ENCODE measurements around the gene GRIK2. TPM values are rescaled to one million over a fixed set of nuclear protein-coding genes. Genes with fewer than 3 reads are reported as not detected.

Gene GRIK2
- total RNA-seq, 4 donors from 2014 or later, result 4.7 to 16.2 (median 7.5) TPM

- Histone ChIP-seq H3K4me1 (no peaks in the 10 kb centered on the region), H3K36me3 (no peaks in the 10 kb centered on the region), H3K4me3 (no peak overlapping the region), H3K27ac (no peak overlapping the region), H3K9me3 (peaks cover 0 to 13% (median 0%) of the 10 kb centered on the region in 4 donors), H3K27me3 (no peaks in the 10 kb centered on the region)
- DNase-seq (ENCODE audit: low spot score in 2 of 2), result no peak
- no peak for TF ChIP-seq POLR2A (IDR thresholded peaks at IDR 0.05)
These were observed 437.1 kb downstream of the GRIK2 start for GRCh38 chr6:101830501-101831031.

- H3K36me3 ChIP-seq, result no peaks in the 10 kb centered on the region
- no peak overlapping the region for H3K4me3 ChIP-seq
- H3K27ac ChIP-seq, result no peak overlapping the region
- H3K4me1 ChIP-seq, result no peaks in the 10 kb centered on the region
- H3K9me3 ChIP-seq, result peaks cover 0 to 13% (median 0%) of the 10 kb centered on the region in 4 donors
- TF ChIP-seq CTCF (IDR thresholded peaks at IDR 0.05) (no peak), EP300 (IDR thresholded peaks at IDR 0.05) (no peak), POLR2A (IDR thresholded peaks at IDR 0.05) (no peak)
- DNase-seq (ENCODE audit: low spot score in 2 of 2), result no peak
- no peaks in the 10 kb centered on the region for H3K27me3 ChIP-seq
- WGBS, 2 donors, result 80 to 83% methylated on average over 2 of the region's 2 CpGs
These were observed 438.9 kb downstream of the GRIK2 start for GRCh38 chr6:101832371-101832770.

GRCh38 chr6:101840100-101840499, 446.6 kb downstream of the GRIK2 start:
- DNase-seq (ENCODE audit: low spot score in 2 of 2), result no peak
- Histone ChIP-seq H3K36me3 (no peaks in the 10 kb centered on the region), H3K9me3 (no peaks in the 10 kb centered on the region), H3K4me3 (no peak overlapping the region), H3K27ac (no peak overlapping the region), H3K27me3 (no peaks in the 10 kb centered on the region), H3K4me1 (no peaks in the 10 kb centered on the region)
- 63 to 84% methylated on average over 1 of the region's 1 CpG for WGBS, 2 donors
- no peak for TF ChIP-seq CTCF (IDR thresholded peaks at IDR 0.05)
- no peak for TF ChIP-seq EP300 (IDR thresholded peaks at IDR 0.05)
- TF ChIP-seq POLR2A (IDR thresholded peaks at IDR 0.05), result no peak

GRCh38 chr6:101845172-101845571, 451.7 kb downstream of the GRIK2 start:
- Histone ChIP-seq H3K4me1 (no peaks in the 10 kb centered on the region), H3K9me3 (no peaks in the 10 kb centered on the region), H3K4me3 (no peak overlapping the region), H3K27ac (no peak overlapping the region), H3K36me3 (no peaks in the 10 kb centered on the region), H3K27me3 (no peaks in the 10 kb centered on the region)
- WGBS, 2 donors, result 46 to 50% methylated on average over 2 of the region's 2 CpGs
- no peak for DNase-seq (ENCODE audit: low spot score in 2 of 2)
- no peak for TF ChIP-seq POLR2A (IDR thresholded peaks at IDR 0.05)
- TF ChIP-seq CTCF (IDR thresholded peaks at IDR 0.05), result no peak
- TF ChIP-seq EP300 (IDR thresholded peaks at IDR 0.05), result no peak

- DNase-seq (ENCODE audit: low spot score in 2 of 2), result no peak
- no peaks in the 10 kb centered on the region for H3K36me3 ChIP-seq
- no peaks in the 10 kb centered on the region for H3K4me1 ChIP-seq
- H3K27me3 ChIP-seq, result no peaks in the 10 kb centered on the region
- H3K9me3 ChIP-seq, result no peaks in the 10 kb centered on the region
- TF ChIP-seq CTCF (IDR thresholded peaks at IDR 0.05) (no peak), EP300 (IDR thresholded peaks at IDR 0.05) (no peak), POLR2A (IDR thresholded peaks at IDR 0.05) (no peak)
- no peak overlapping the region for H3K27ac ChIP-seq
- no peak overlapping the region for H3K4me3 ChIP-seq
- WGBS, 2 donors, result 79 to 90% methylated on average over 1 of the region's 1 CpG
These were observed 452.1 kb downstream of the GRIK2 start for GRCh38 chr6:101845621-101846020.

- 57 to 60% methylated on average over 3 of the region's 3 CpGs for WGBS, 2 donors
- TF ChIP-seq POLR2A (IDR thresholded peaks at IDR 0.05), result no peak
- Histone ChIP-seq H3K27ac (no peak overlapping the region), H3K27me3 (no peaks in the 10 kb centered on the region), H3K36me3 (no peaks in the 10 kb centered on the region), H3K4me3 (no peak overlapping the region), H3K4me1 (no peaks in the 10 kb centered on the region), H3K9me3 (no peaks in the 10 kb centered on the region)
- DNase-seq (ENCODE audit: low spot score in 2 of 2), result no peak
These were observed 454.2 kb downstream of the GRIK2 start for GRCh38 chr6:101847690-101848089.

Measured in tibial nerve (tissue), 4 donors.